Activated T-cell treated with anti-CD3 and anti-CD28 coated beads for 1 hour (primary cell): ENCODE data around the gene BLTP3B.

Source experiments
- DNase-seq: peaks from one replicate; pipeline ENCODE4 v3.0.0-alpha.2; 2020; ENCODE audit warnings: low read depth

The BLTP3B gene

GRCh38 chr12:100164153-100164704 is 21.6 kb upstream of the BLTP3B start:
- DNase-seq = no peak

- DNase-seq = peak; percentile 54
Observed at GRCh38 chr12:100163416-100164152, 20.9 kb upstream of the BLTP3B start.

GRCh38 chr12:100159391-100160104 is 16.9 kb upstream of the BLTP3B start:
- no peak for DNase-seq

DNA sequence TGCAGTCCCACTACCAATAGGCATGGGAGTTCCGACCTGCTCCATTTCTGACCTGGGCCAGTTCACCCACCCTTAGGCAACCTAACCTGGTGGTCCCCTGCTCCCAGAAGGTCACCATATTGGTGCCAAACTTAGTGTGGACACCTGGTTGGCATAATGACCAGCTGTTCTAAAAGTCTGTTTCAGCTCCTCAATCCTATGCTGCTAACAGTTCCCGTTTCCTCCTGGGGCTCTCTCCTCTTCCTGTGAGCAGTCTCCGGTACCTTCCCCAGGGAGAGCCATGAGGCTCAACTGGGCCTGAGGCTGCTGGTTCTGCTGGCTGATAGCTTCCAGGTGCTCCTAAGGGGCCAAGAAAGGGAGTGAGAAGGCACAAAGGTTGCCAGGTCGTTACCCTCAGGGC is 15.9 kb upstream of the BLTP3B start:
- DNase-seq = no peak

DNA sequence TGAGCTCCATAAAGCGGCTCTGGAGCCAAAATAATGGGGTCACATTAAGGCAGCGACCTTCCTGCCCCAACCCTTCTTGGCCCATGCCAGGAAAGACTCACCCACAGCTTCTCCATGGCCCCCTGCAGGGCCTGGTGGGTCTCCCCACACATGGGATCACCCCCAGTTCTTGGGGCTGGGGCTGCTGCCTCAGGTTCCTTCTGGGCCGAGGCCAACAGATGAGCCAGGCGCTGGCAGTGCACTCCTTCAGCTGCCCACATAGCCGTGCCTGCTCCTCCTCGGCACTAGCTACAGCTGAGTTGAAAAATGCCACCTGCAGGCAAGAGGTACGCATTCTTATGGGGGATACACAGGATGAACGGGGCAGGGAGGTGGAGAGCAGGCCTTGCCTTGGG is 14.8 kb upstream of the BLTP3B start:
- DNase-seq = no peak

DNA sequence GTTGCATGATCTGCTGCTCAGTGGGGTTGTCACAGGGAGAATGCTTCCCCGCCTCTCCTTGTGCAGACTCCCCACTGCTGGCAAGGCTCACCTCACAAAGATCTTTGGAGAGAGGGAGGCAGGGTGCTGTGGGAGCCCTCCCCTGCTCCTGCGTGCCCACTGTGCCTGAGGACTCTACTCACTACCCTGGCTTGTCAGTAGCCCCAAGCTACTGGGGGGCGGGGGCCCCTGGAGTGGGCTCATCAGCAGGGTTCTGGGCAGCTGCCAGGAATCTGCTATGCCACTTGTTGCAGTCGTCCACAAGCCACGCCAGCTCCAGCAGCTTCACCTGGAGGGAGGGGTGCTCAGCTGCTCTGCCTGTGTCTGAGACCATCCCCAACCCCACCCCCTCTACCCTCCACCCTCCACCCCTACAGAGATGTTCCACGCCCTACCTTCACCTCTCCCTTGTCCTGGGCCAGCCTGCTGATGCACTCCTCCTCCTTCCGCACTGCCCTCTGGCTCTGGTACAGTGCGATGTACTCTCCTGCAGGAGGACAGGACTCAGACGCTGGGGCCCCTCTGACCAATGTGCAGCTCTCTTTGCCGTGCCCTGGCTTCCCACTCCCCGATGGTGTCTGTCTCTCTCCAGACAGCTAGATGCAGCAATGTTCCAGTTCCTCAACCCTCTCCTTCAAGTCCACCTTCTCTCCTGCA is 14.2 kb upstream of the BLTP3B start:
- DNase-seq = no peak

- peak; percentile 70 for DNase-seq
Observed at GRCh38 chr12:100154474-100155247, 12.0 kb upstream of the BLTP3B start.

- DNase-seq = no peak
Observed at GRCh38 chr12:100153131-100153530, 10.5 kb upstream of the BLTP3B start.

DNA sequence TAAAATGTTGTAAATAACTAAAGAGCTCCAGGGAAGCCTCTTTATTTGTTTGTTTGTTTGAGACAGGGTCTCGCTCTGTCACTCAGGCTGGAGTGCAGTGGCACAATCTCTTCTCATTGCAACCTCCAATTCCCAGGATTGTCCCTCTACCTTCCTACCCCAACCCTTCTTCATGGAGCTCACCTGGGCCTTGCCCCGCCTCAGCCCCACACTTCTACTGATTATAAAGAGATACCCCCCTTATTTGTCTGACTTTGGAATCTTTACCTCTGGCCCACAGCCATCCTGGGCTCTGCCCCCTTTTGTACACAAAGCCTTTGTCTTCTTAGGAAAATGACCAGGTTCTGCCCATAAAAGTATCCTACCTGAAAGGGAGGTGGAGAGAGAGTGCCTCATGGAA is 9.1 kb upstream of the BLTP3B start:
- no peak for DNase-seq

GRCh38 chr12:100146252-100146651 is 3.6 kb upstream of the BLTP3B start:
- no peak for DNase-seq

DNA sequence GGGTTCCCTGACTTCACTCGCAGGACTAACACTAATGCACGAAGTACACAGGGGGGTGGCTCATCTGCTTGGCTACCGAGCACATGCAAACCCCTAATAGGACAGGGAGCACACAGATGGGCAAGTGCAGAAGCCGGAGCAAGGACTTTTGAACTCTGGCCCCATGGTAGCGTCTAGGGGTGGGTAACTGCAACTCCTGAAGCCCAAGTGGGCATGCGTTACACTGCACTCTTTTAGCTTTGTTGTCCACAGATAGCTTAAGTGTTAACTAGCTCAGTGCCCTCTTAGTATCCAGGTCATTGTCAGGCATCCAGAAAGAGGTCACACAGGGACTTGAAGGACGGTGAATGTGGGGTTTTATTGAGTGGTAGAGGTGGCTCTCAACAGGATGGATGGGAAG is 3.0 kb upstream of the BLTP3B start:
- no peak for DNase-seq

GRCh38 chr12:100141998-100142850 is 450 bp downstream of the BLTP3B start:
- DNase-seq = peak; percentile 8

- DNase-seq = no peak
Observed at GRCh38 chr12:100141666-100141997, 1.0 kb downstream of the BLTP3B start.

DNA sequence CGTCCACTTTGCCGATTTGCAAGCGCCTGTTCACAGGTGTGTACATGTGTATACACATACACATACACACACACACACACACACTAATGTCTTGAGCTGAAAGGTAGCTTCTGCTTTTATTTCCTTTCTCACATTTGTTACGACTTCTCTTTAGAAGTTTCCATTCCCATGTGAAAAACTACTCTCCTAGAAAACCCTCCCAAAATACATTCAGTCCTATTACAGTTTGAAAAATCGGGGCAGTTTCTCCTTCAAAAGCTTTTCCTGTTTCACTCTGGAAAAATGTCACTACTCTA is 3.9 kb downstream of the BLTP3B start:
- DNase-seq = no peak

DNA sequence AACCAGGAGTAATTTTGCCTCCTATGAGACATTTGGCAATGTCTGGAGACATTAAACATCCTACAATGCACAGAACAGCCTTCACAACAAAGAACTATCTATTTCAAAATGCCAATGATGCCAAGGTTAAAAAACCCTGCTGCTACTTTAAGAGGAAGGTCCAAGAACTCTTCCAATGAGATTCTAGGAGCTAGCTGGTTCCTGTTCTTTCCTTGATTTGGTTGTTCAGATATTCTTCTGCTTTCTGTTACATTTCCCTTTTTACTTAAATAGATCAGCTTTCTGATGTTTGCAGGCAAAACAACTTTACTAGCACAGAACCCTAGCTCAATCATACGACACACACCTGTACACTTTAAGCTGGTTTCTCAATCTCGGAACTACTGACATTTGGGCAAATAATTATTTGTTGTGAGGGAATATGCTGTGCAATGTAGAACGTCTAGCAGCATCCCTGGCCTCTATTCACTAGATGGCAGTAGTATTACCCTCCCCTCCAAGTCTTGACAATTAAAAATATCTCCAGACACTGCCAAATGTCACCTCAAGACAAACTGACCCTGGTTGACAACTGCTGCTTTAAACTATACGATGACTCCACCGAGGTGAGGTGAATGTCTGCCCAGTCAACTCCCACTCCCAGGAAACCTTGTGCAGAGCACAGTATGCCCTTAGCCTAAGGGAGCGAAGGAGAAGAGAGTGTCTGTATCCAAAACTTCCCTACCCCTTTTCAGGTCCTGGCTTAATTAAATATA is 4.4 kb downstream of the BLTP3B start:
- no peak for DNase-seq

- DNase-seq = no peak
Observed at GRCh38 chr12:100133200-100133599, 9.5 kb downstream of the BLTP3B start.

DNA sequence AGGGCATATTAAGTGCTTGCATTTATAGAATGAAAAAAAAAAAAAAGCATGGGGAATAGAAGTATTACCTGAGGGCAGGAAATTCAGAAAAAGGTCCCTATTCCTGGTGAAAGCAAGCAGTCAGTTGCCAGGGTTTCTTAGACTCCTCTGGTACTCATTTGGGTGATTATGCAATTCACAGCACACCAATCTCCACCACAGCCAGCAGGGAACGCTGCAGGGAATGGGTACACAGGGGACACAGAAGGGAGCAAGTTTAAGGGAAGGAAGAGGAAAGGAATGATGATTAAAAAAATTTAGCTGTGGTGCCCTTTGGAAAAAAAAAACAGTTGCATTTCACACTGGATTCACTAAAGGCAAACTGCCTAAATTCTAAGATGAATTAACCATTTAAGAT is 14.2 kb downstream of the BLTP3B start:
- no peak for DNase-seq

GRCh38 chr12:100127766-100128511 is 14.7 kb downstream of the BLTP3B start:
- no peak for DNase-seq

- DNase-seq = no peak
Observed at GRCh38 chr12:100123316-100124095, 19.2 kb downstream of the BLTP3B start.
